Hepatocyte (in vitro differentiated cells): ENCODE data around the gene PRKAG2.

Source experiments
- EZH2 ChIP-seq: fragments of 200-600 bp; sonication (generic); IDR thresholded peaks from 2 replicates; pipeline ENCODE4 v1.6.1; 2016; ENCODE audit warnings: antibody characterized with exemption, mild to moderate bottlenecking, borderline replicate concordance
- EZH2phosphoT487 ChIP-seq: fragments of 200-600 bp; sonication (generic); IDR thresholded peaks from one replicate; pipeline ENCODE4 v1.6.1; 2018; ENCODE audit warnings: antibody characterized with exemption, mild to moderate bottlenecking, low read depth, moderate library complexity; ENCODE audit not compliant: unreplicated experiment, severe bottlenecking
- TF ChIP-seq, protein P1 (sequence below): fragments of 200-600 bp; sonication (generic); IDR thresholded peaks from 2 replicates; pipeline ENCODE4 v1.5.1; 2016; ENCODE audit warnings: antibody characterized with exemption, mild to moderate bottlenecking; ENCODE audit not compliant: poor library complexity

DNA sequence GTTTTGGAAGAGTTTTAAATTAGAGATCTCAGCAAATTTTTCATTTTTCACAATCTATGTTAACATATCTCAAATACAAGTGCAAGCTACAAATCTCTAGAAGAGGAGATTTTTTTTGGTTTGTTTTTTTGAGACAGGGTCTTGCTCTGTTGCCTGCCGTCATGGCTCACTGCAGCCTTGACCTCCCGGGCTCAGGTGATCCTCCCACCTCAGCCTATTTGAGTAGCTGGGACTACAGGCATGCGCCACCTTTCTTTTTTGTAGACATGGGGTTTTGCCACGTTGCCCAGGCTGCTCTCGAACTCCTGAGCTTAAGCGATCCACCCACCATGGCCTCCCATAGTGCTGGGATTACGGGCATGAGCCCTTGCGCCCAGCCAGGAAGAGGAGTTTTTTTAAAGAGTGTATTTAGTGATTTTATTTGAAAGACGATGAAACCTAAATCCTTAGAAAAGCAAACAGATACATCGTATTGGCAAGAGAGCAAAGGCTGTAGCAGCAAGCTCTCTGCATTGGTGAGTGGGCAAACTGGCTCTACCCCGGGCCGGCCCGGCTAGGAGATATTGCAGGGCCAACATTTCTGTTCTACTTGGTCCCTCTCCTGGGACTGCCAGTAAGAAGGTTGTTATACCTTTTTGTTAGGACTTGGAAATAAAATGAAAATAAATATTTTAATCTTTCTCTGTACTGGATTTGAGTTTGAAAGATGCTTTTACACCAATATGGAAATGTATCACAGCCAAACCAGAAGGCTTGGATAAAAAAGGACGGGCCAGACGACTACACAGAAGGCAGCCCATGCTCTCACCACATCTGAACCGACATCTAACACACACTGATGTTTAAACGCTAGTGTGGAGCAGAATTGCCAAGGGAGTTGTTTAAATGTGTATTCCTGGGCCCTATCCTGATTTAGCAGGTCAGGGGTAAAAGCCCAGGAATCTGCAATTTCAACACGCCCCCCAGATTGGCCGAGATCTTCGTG lies 307.7 kb downstream of the PRKAG2 start:
- TF ChIP-seq, protein P1, sequence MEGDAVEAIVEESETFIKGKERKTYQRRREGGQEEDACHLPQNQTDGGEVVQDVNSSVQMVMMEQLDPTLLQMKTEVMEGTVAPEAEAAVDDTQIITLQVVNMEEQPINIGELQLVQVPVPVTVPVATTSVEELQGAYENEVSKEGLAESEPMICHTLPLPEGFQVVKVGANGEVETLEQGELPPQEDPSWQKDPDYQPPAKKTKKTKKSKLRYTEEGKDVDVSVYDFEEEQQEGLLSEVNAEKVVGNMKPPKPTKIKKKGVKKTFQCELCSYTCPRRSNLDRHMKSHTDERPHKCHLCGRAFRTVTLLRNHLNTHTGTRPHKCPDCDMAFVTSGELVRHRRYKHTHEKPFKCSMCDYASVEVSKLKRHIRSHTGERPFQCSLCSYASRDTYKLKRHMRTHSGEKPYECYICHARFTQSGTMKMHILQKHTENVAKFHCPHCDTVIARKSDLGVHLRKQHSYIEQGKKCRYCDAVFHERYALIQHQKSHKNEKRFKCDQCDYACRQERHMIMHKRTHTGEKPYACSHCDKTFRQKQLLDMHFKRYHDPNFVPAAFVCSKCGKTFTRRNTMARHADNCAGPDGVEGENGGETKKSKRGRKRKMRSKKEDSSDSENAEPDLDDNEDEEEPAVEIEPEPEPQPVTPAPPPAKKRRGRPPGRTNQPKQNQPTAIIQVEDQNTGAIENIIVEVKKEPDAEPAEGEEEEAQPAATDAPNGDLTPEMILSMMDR = no peak
- no peak for TF ChIP-seq EZH2
- TF ChIP-seq EZH2phosphoT487 = no peak
